Ovary (tissue), 3 donors: ENCODE data around the gene C12orf57.

Source experiments
- POLR2A ChIP-seq: fragments of 450-650 bp; IDR thresholded peaks from one replicate; pipeline ENCODE4 v1.6.1; 2017; ENCODE audit warnings: antibody characterized with exemption, mild to moderate bottlenecking, moderate library complexity
- TF ChIP-seq, protein P1 (sequence below), 3 donors: fragments of 450-650 bp in 2 of 3; fragments of 200-600 bp in 1 of 3; IDR thresholded peaks; one replicate each; pipeline versions ENCODE4 v1.5.1 to v1.8.0; 2016 to 2022; ENCODE audit warnings: antibody characterized with exemption in 3 of 3, mild to moderate bottlenecking in 1 of 3
- donor health status: DM: no; HTN: no; CAD: no.

DNA sequence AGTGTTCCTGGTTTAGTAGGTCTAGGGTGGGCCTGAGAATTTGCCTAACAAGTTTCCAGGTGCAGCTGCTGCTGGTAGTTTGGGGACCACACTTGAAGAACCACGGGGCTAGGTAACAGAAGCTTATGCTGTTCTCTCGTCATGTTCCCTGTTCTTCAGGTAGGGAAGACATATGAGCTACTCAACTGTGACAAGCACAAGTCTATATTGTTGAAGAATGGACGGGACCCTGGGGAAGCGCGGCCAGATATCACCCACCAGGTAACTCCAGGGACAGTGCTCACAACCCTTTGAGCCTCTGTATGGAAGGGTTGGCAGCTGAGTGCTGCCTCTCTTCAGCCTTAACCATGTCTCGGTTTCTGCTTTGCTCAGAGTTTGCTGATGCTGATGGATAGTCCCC lies 30.4 kb downstream of the C12orf57 start:
- TF ChIP-seq, protein P1, sequence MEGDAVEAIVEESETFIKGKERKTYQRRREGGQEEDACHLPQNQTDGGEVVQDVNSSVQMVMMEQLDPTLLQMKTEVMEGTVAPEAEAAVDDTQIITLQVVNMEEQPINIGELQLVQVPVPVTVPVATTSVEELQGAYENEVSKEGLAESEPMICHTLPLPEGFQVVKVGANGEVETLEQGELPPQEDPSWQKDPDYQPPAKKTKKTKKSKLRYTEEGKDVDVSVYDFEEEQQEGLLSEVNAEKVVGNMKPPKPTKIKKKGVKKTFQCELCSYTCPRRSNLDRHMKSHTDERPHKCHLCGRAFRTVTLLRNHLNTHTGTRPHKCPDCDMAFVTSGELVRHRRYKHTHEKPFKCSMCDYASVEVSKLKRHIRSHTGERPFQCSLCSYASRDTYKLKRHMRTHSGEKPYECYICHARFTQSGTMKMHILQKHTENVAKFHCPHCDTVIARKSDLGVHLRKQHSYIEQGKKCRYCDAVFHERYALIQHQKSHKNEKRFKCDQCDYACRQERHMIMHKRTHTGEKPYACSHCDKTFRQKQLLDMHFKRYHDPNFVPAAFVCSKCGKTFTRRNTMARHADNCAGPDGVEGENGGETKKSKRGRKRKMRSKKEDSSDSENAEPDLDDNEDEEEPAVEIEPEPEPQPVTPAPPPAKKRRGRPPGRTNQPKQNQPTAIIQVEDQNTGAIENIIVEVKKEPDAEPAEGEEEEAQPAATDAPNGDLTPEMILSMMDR (IDR thresholded peaks at IDR 0.05) = no peak
- TF ChIP-seq POLR2A = no peak
